RWPE1 (cell line): ENCODE measurements around the gene ZNF597.

Experiments
- CTCF ChIA-PET: fragments of 350-600 bp; sonication (Branson Sonifier 250); formaldehyde crosslinking; extraction: SDS; loops from one replicate; lab custom pipeline; 2021; lab: Yijun Ruan, JAX
- POLR2A ChIA-PET: fragments of 400-600 bp; formaldehyde crosslinking; extraction: SDS; loops from one replicate; lab custom pipeline; 2020; ENCODE audit warnings: antibody characterized with exemption; ENCODE audit not compliant: low non-redundant PET; lab: Yijun Ruan, JAX
- DNase-seq: peaks from one replicate; pipeline ENCODE4 v3.0.0; 2012; ENCODE audit warnings: low spot score
- H3K27ac ChIP-seq: fragments of 450-650 bp; 2 replicates; pipeline ENCODE4 v1.5.1; 2017
- CTCF ChIP-seq: fragments of 450-650 bp; conservative IDR thresholded peaks from 2 replicates; pipeline ENCODE4 v1.5.1; 2017; ENCODE audit warnings: low read depth, mild to moderate bottlenecking

ZNF597 gene

GRCh38 chr16:3486506-3487215, 43.4 kb upstream of the ZNF597 start:
- no peak for TF ChIP-seq CTCF
- CTCF ChIA-PET, result interaction anchor here (0.6 to 1.3 kb wide), 3 partner anchors 14 to 458 kb away, joined by 4 read pairs; no protein-coding TSS in a partner anchor
- POLR2A ChIA-PET, result no interaction called here
- no peak for DNase-seq
- H3K27ac ChIP-seq, result no peak overlapping the region

GRCh38 chr16:3485821-3486505, 42.7 kb upstream of the ZNF597 start:
- TF ChIP-seq CTCF, result no peak
- no peak for DNase-seq
- no peak overlapping the region for H3K27ac ChIP-seq
- CTCF ChIA-PET, result interaction anchor here (0.6 to 1.3 kb wide), 2 partner anchors 14 to 346 kb away, joined by 4 read pairs; no protein-coding TSS in a partner anchor
- POLR2A ChIA-PET, result no interaction called here

GRCh38 chr16:3485097-3485745, 41.9 kb upstream of the ZNF597 start:
- H3K27ac ChIP-seq, result 0 out of 2 replicates have a peak overlapping the region, but pooled peaks have one; percentile 9
- no peak for TF ChIP-seq CTCF
- ChIA-PET POLR2A (no interaction called here), CTCF (no interaction called here)
- no peak for DNase-seq

- 0 out of 2 replicates have a peak overlapping the region, but pooled peaks have one; percentile 9 for H3K27ac ChIP-seq
- ChIA-PET POLR2A (no interaction called here), CTCF (no interaction called here)
- no peak for DNase-seq
- TF ChIP-seq CTCF, result no peak
Observed at GRCh38 chr16:3484318-3485096, 41.2 kb upstream of the ZNF597 start.

- TF ChIP-seq CTCF, result no peak
- ChIA-PET POLR2A (no interaction called here), CTCF (no interaction called here)
- no peak overlapping the region for H3K27ac ChIP-seq
- no peak for DNase-seq
Observed at GRCh38 chr16:3482659-3483241, 39.4 kb upstream of the ZNF597 start.
